HG03045 (cell line): ENCODE data around the gene LCTL.
"Not testable (repeated sequence)": the region's sequence is repeated elsewhere in the genome, so short reads cannot be mapped to it uniquely, and the experiment has no call there.

Experiments
- ATAC-seq: cut with Tn5 transposase; IDR thresholded peaks from one replicate; pipeline ENCODE4 v1.9.1; 2021; ENCODE audit warnings: mild to moderate bottlenecking, moderate library complexity; ENCODE audit not compliant: unreplicated experiment

The LCTL gene

GRCh38 chr15:66503780-66504562 is 61.8 kb downstream of the LCTL start:
- ATAC-seq, result no peak

GRCh38 chr15:66503041-66503648 is 62.7 kb downstream of the LCTL start:
- ATAC-seq, result not testable (repeated sequence)

GRCh38 chr15:66502491-66502890 is 63.3 kb downstream of the LCTL start:
- no peak for ATAC-seq

- not testable (repeated sequence) for ATAC-seq
Measured at GRCh38 chr15:66500346-66500745, 65.5 kb downstream of the LCTL start.

- no peak for ATAC-seq
Measured at GRCh38 chr15:66498501-66499386, 67.1 kb downstream of the LCTL start.
